PC-3 (cell line): Measurements from ENCODE around the gene CPOX. TPM values are rescaled to one million over a fixed set of nuclear protein-coding genes. Genes with fewer than 3 reads are reported as not detected.
A peak's percentile ranks its signal among the peaks of the same experiment; 100 is the strongest.

ENCODE experiments used
- ATAC-seq: fragments of 200-7000 bp; cut with Tn5 transposase; 2 replicates; pipeline ENCODE4 v1.9.1; 2020; ENCODE audit warnings: mild to moderate bottlenecking, moderate library complexity
- BruUV-seq: library from RNA; stranded (reverse); fragments of 400-500 nt; replicated peaks from 2 replicates; lab custom pipeline; 2021; lab: Mats Ljungman, UMichigan
- CTCF ChIA-PET: fragments of 300-600 bp; sonication (Branson Sonifier 250); formaldehyde crosslinking; loops from one replicate; lab custom pipeline; 2022; ENCODE audit warnings: antibody characterized with exemption; lab: Charles Lee
- POLR2A ChIA-PET: fragments of 300-600 bp; sonication (Branson Sonifier 250); formaldehyde crosslinking; loops from one replicate; lab custom pipeline; 2022; ENCODE audit warnings: antibody characterized with exemption; ENCODE audit not compliant: unreplicated experiment; lab: Charles Lee
- DNase-seq: peaks from one replicate; pipeline ENCODE4 v3.0.0-alpha.2; 2015
- H2AFZ ChIP-seq: fragments of 300-600 bp; sonication (generic); 2 replicates; pipeline ENCODE4 v1.6.0; 2016; ENCODE audit warnings: antibody characterized with exemption, low read length
- H3F3A ChIP-seq: fragments of 300-600 bp; sonication (generic); one replicate; pipeline ENCODE4 v1.6.0; 2017; ENCODE audit warnings: antibody characterized with exemption, low read length, control low read depth, mild to moderate bottlenecking; ENCODE audit not compliant: unreplicated experiment
- H3K27ac ChIP-seq: fragments of 300-600 bp; sonication (generic); 2 replicates; pipeline ENCODE4 v1.5.1; 2016; ENCODE audit warnings: mild to moderate bottlenecking, low read length
- H3K27me3 ChIP-seq: fragments of 300-600 bp; sonication (generic); 2 replicates; pipeline ENCODE4 v1.6.1; 2016; ENCODE audit warnings: low read length, mixed read lengths
- H3K36me3 ChIP-seq: fragments of 300-600 bp; sonication (generic); 2 replicates; pipeline ENCODE4 v1.6.1; 2016; ENCODE audit warnings: low read depth, mixed run types, low read length, mixed read lengths
- H3K4me1 ChIP-seq: fragments of 300-600 bp; sonication (generic); 2 replicates; pipeline ENCODE4 v1.5.1; 2016; ENCODE audit warnings: low read length; ENCODE audit not compliant: insufficient read depth
- H3K4me2 ChIP-seq: fragments of 300-600 bp; sonication (generic); 2 replicates; pipeline ENCODE4 v1.6.0; 2016; ENCODE audit warnings: low read length
- H3K4me3 ChIP-seq: fragments of 300-600 bp; sonication (generic); 2 replicates; pipeline ENCODE4 v1.5.1; 2016; ENCODE audit warnings: mild to moderate bottlenecking, low read length, mixed read lengths
- H3K79me2 ChIP-seq: fragments of 300-600 bp; sonication (generic); 2 replicates; pipeline ENCODE4 v1.6.1; 2017; ENCODE audit warnings: low read length, mixed read lengths
- H3K9ac ChIP-seq: fragments of 300-600 bp; sonication (generic); 2 replicates; pipeline ENCODE4 v1.6.0; 2016; ENCODE audit warnings: mild to moderate bottlenecking, low read length
- H3K9me2 ChIP-seq: fragments of 300-600 bp; sonication (generic); replicated peaks from 2 replicates; pipeline ENCODE4 v1.6.1; 2016; ENCODE audit warnings: mixed run types, low read length, mixed read lengths
- H3K9me3 ChIP-seq: fragments of 300-600 bp; sonication (generic); 2 replicates; pipeline ENCODE4 v1.6.1; 2016; ENCODE audit warnings: low read length, mixed read lengths
- H4K20me1 ChIP-seq: fragments of 300-600 bp; sonication (generic); 2 replicates; pipeline ENCODE4 v1.6.1; 2016; ENCODE audit warnings: low read length, mixed read lengths
- CTCF ChIP-seq: fragments of 300-600 bp; sonication (generic); conservative IDR thresholded peaks from 2 replicates; pipeline ENCODE4 v1.5.1; 2017; ENCODE audit warnings: antibody characterized with exemption, low read depth, mild to moderate bottlenecking, low read length
- EZH2 ChIP-seq: fragments of 300-600 bp; sonication (generic); IDR thresholded peaks from one replicate; pipeline ENCODE4 v1.6.1; 2017; ENCODE audit warnings: antibody characterized with exemption, mild to moderate bottlenecking, low read length; ENCODE audit not compliant: unreplicated experiment
- EZH2phosphoT487 ChIP-seq: fragments of 300-600 bp; sonication (generic); IDR thresholded peaks from 2 replicates; pipeline ENCODE4 v1.6.1; 2018; ENCODE audit warnings: mild to moderate bottlenecking, antibody characterized with exemption, low read length, borderline replicate concordance
- intact Hi-C: fragments of 100-400 bp; cut with micrococcal nuclease; formaldehyde crosslinking; loops from 2 replicates; pipeline ENCODE4 v1.9.0; 2023
- total RNA-seq: library from RNA; depleted of rRNA; stranded (reverse); fragments of >200 nt; gene quantifications from 2 replicates; pipeline ENCODE4 v1.2.3, GENCODE V29; 2014

CPOX gene
- total RNA-seq, 1 experiment from 2014 or later = 62.0 TPM

- Histone ChIP-seq H3K9me2 (no peaks in the 10 kb centered on the region), H3K9me3 (no peaks in the 10 kb centered on the region), H3F3A (no peaks in the 10 kb centered on the region), H3K36me3 (no peaks in the 10 kb centered on the region), H3K9ac (peak overlapping the region; percentile 44), H3K4me1 (peaks cover 50% of the 10 kb centered on the region), H3K27ac (peak overlapping the region; percentile 62), H2AFZ (no peak overlapping the region), H3K4me2 (peak overlapping the region; percentile 41), H4K20me1 (no peaks in the 10 kb centered on the region), H3K79me2 (no peaks in the 10 kb centered on the region), H3K27me3 (no peaks in the 10 kb centered on the region), H3K4me3 (no peak overlapping the region)
- no TSS peak for BruUV-seq
- DNase-seq (peak; percentile 81), ATAC-seq (peak; percentile 43)
- POLR2A ChIA-PET = interaction anchor here (0.6 kb wide), 1 partner anchor 27 kb away, joined by 5 read pairs; no protein-coding TSS in a partner anchor
- CTCF ChIA-PET = interaction anchor here (0.5 to 0.6 kb wide), 2 partner anchors 19 to 328 kb away, joined by 3 to 5 read pairs; no protein-coding TSS in a partner anchor
- intact Hi-C loops = loop anchor here (2.0 kb wide), 1 partner anchor 41 kb away; the partner anchor contains the start of gene CLDND1
- TF ChIP-seq EZH2 (no peak), EZH2phosphoT487 (no peak), CTCF (no peak)
Observed at GRCh38 chr3:98563661-98564281, 29.6 kb downstream of the CPOX start.

GRCh38 chr3:98561727-98562521 lies 31.5 kb downstream of the CPOX start:
- no peak for TF ChIP-seq EZH2
- TF ChIP-seq CTCF = no peak
- TF ChIP-seq EZH2phosphoT487 = no peak
- no peaks in the 10 kb centered on the region for H3K36me3 ChIP-seq
- no peaks in the 10 kb centered on the region for H3K9me2 ChIP-seq
- H3K79me2 ChIP-seq = no peaks in the 10 kb centered on the region
- intact Hi-C loops = no loop called here
- peak overlapping the region; percentile 27 for H3K27ac ChIP-seq
- no peak overlapping the region for H2AFZ ChIP-seq
- H3K9me3 ChIP-seq = no peaks in the 10 kb centered on the region
- peak overlapping the region; percentile 4; the same call in 1 of the 2 replicates for H3K9ac ChIP-seq
- peak; percentile 50 for DNase-seq
- no peaks in the 10 kb centered on the region for H3F3A ChIP-seq
- no peak overlapping the region for H3K4me3 ChIP-seq
- ATAC-seq = peak; percentile 42
- POLR2A ChIA-PET = interaction anchor here (0.8 kb wide), 1 partner anchor 39 kb away, joined by 7 read pairs; the partner anchor contains the start of gene CLDND1
- no peaks in the 10 kb centered on the region for H4K20me1 ChIP-seq
- no peaks in the 10 kb centered on the region for H3K27me3 ChIP-seq
- peak overlapping the region; percentile 4; the same call in 1 of the 2 replicates for H3K4me2 ChIP-seq
- BruUV-seq = no TSS peak
- H3K4me1 ChIP-seq = peaks cover 50% of the 10 kb centered on the region
- CTCF ChIA-PET = no interaction called here
